Loucy (cell line): ENCODE data around the gene SHC4.

ENCODE experiments used
- H2AFZ ChIP-seq: fragments of 200-600 bp; sonication (generic); 2 replicates; pipeline ENCODE4 v1.6.0; 2016; ENCODE audit warnings: antibody characterized with exemption, mild to moderate bottlenecking, low read length, moderate library complexity
- H3F3A ChIP-seq: fragments of 200-600 bp; 2 replicates; pipeline ENCODE4 v1.6.0; 2016; ENCODE audit warnings: antibody characterized with exemption, low read depth, mild to moderate bottlenecking
- H3K27me3 ChIP-seq: fragments of 200-600 bp; sonication (generic); 2 replicates; pipeline ENCODE4 v1.6.1; 2014; ENCODE audit warnings: low read length, mild to moderate bottlenecking; ENCODE audit not compliant: insufficient read depth, poor library complexity, severe bottlenecking
- H3K36me3 ChIP-seq: fragments of 200-600 bp; sonication (generic); 2 replicates; pipeline ENCODE4 v1.6.1; 2016; ENCODE audit warnings: low read length; ENCODE audit not compliant: insufficient read depth
- H3K4me1 ChIP-seq: fragments of 200-600 bp; sonication (generic); 2 replicates; pipeline ENCODE4 v1.5.1; 2014; ENCODE audit warnings: low read length, mild to moderate bottlenecking; ENCODE audit not compliant: insufficient read depth, poor library complexity, severe bottlenecking
- H3K4me2 ChIP-seq: fragments of 200-600 bp; sonication (generic); 2 replicates; pipeline ENCODE4 v1.6.0; 2014; ENCODE audit warnings: antibody characterized with exemption, low read length, low read depth, mild to moderate bottlenecking; ENCODE audit not compliant: poor library complexity, severe bottlenecking
- H3K4me3 ChIP-seq: fragments of 200-600 bp; sonication (generic); 2 replicates; pipeline ENCODE4 v1.5.1; 2014; ENCODE audit warnings: low read length, mild to moderate bottlenecking, mixed read lengths; ENCODE audit not compliant: poor library complexity, severe bottlenecking
- H3K79me2 ChIP-seq: fragments of 200-600 bp; sonication (generic); 2 replicates; pipeline ENCODE4 v1.6.1; 2014; ENCODE audit warnings: low read length; ENCODE audit not compliant: insufficient read depth
- H3K9ac ChIP-seq: fragments of 200-600 bp; sonication (generic); 2 replicates; pipeline ENCODE4 v1.6.0; 2014; ENCODE audit warnings: mild to moderate bottlenecking, low read depth, low read length, moderate library complexity; ENCODE audit not compliant: poor library complexity, severe bottlenecking
- H3K9me2 ChIP-seq: fragments of 200-600 bp; sonication (generic); replicated peaks from 2 replicates; pipeline ENCODE4 v1.6.1; 2016; ENCODE audit warnings: low read depth, low read length, mixed read lengths
- H3K9me3 ChIP-seq: fragments of 200-600 bp; sonication (generic); 2 replicates; pipeline ENCODE4 v1.6.1; 2014; ENCODE audit warnings: mild to moderate bottlenecking, antibody characterized with exemption, low read length, low read depth; ENCODE audit not compliant: insufficient read depth
- H4K20me1 ChIP-seq: fragments of 200-600 bp; sonication (generic); 2 replicates; pipeline ENCODE4 v1.6.0; 2014; ENCODE audit warnings: antibody characterized with exemption, low read length, mild to moderate bottlenecking; ENCODE audit not compliant: insufficient read depth, poor library complexity, severe bottlenecking
- CTCF ChIP-seq: fragments of 200-600 bp; sonication (generic); conservative IDR thresholded peaks from 2 replicates; pipeline ENCODE4 v1.5.1; 2014; ENCODE audit warnings: mild to moderate bottlenecking, antibody characterized with exemption, low read length
- EZH2phosphoT487 ChIP-seq: fragments of 200-600 bp; IDR thresholded peaks from 2 replicates; pipeline ENCODE4 v1.6.1; 2018; ENCODE audit warnings: antibody characterized with exemption, mild to moderate bottlenecking, moderate library complexity, borderline replicate concordance

The SHC4 gene

GRCh38 chr15:48888191-48888590 lies 75.5 kb downstream of the SHC4 start:
- peaks cover 15% of the 10 kb centered on the region for H3K4me1 ChIP-seq
- no peaks in the 10 kb centered on the region for H3K9me2 ChIP-seq
- no peaks in the 10 kb centered on the region for H3K79me2 ChIP-seq
- H3K4me2 ChIP-seq: no peak overlapping the region
- no peak overlapping the region for H2AFZ ChIP-seq
- TF ChIP-seq CTCF (no peak), EZH2phosphoT487 (no peak)
- no peak overlapping the region for H3K9ac ChIP-seq
- no peak overlapping the region for H3K4me3 ChIP-seq
- no peaks in the 10 kb centered on the region for H3K9me3 ChIP-seq
- H3F3A ChIP-seq: no peaks in the 10 kb centered on the region
- H3K27me3 ChIP-seq: no peaks in the 10 kb centered on the region
- no peaks in the 10 kb centered on the region for H3K36me3 ChIP-seq
- no peaks in the 10 kb centered on the region for H4K20me1 ChIP-seq

- no peak overlapping the region for H3K4me3 ChIP-seq
- H3K4me2 ChIP-seq: no peak overlapping the region
- H3K9me3 ChIP-seq: no peaks in the 10 kb centered on the region
- H3K36me3 ChIP-seq: no peaks in the 10 kb centered on the region
- TF ChIP-seq EZH2phosphoT487 (no peak), CTCF (no peak)
- H3K9me2 ChIP-seq: no peaks in the 10 kb centered on the region
- no peaks in the 10 kb centered on the region for H3F3A ChIP-seq
- H3K79me2 ChIP-seq: no peaks in the 10 kb centered on the region
- H3K4me1 ChIP-seq: peaks cover 15% of the 10 kb centered on the region
- H3K9ac ChIP-seq: no peak overlapping the region
- no peak overlapping the region for H2AFZ ChIP-seq
- no peaks in the 10 kb centered on the region for H4K20me1 ChIP-seq
- no peaks in the 10 kb centered on the region for H3K27me3 ChIP-seq
Observed at GRCh38 chr15:48887144-48887543, 76.6 kb downstream of the SHC4 start.

- no peak overlapping the region for H2AFZ ChIP-seq
- H3K4me2 ChIP-seq: no peak overlapping the region
- no peaks in the 10 kb centered on the region for H3K36me3 ChIP-seq
- H4K20me1 ChIP-seq: peaks cover 28% of the 10 kb centered on the region
- H3K9ac ChIP-seq: no peak overlapping the region
- H3K79me2 ChIP-seq: peaks cover 24% of the 10 kb centered on the region
- H3K9me3 ChIP-seq: no peaks in the 10 kb centered on the region
- TF ChIP-seq EZH2phosphoT487 (no peak), CTCF (no peak)
- peaks cover 37% of the 10 kb centered on the region for H3K4me1 ChIP-seq
- H3K4me3 ChIP-seq: no peak overlapping the region
- no peaks in the 10 kb centered on the region for H3F3A ChIP-seq
- H3K27me3 ChIP-seq: no peaks in the 10 kb centered on the region
- H3K9me2 ChIP-seq: no peaks in the 10 kb centered on the region
Observed at GRCh38 chr15:48883699-48884098, 80.0 kb downstream of the SHC4 start.
